ENCODE results near the gene MLYCD.

Gene MLYCD

GRCh38 chr16:83973581-83974385 is 74.9 kb downstream of the MLYCD start:
- H3K27ac Mint-ChIP-seq = no peak overlapping the region
- peaks cover 12% of the 10 kb centered on the region for H3K9me3 Mint-ChIP-seq

GRCh38 chr16:83974475-83974874 is 75.6 kb downstream of the MLYCD start:
- intact Hi-C loops (cut with micrococcal nuclease) = no loop called here
- H3K27me3 Mint-ChIP-seq = peaks cover 60% of the 10 kb centered on the region
- no peak overlapping the region for H3K27ac Mint-ChIP-seq
- no peak overlapping the region for H3K4me3 Mint-ChIP-seq
- no peaks in the 10 kb centered on the region for H3K4me1 Mint-ChIP-seq (ENCODE audit: low read depth)
- H3K36me3 Mint-ChIP-seq (ENCODE audit: low read depth) = no peaks in the 10 kb centered on the region
- H3K9me3 Mint-ChIP-seq = peaks cover 19% of the 10 kb centered on the region

More at GRCh38 chr16:83973581-83974385, 74.9 kb downstream of the MLYCD start:
- H3K27me3 Mint-ChIP-seq = peaks cover 61% of the 10 kb centered on the region
- no peaks in the 10 kb centered on the region for H3K4me1 Mint-ChIP-seq (ENCODE audit: low read depth)
- intact Hi-C loops (cut with micrococcal nuclease) = no loop called here
- no peaks in the 10 kb centered on the region for H3K36me3 Mint-ChIP-seq (ENCODE audit: low read depth)
- H3K4me3 Mint-ChIP-seq = no peak overlapping the region

GRCh38 chr16:83975590-83976260 is 76.8 kb downstream of the MLYCD start:
- peaks cover 47% of the 10 kb centered on the region for H3K27me3 Mint-ChIP-seq

More at GRCh38 chr16:83975590-83976260, 76.8 kb downstream of the MLYCD start:
- H3K9me3 Mint-ChIP-seq = peaks cover 19% of the 10 kb centered on the region
- H3K4me3 Mint-ChIP-seq = no peak overlapping the region
- H3K4me1 Mint-ChIP-seq (ENCODE audit: low read depth) = no peaks in the 10 kb centered on the region
- intact Hi-C loops (cut with micrococcal nuclease) = no loop called here
- H3K27ac Mint-ChIP-seq = no peak overlapping the region
- no peaks in the 10 kb centered on the region for H3K36me3 Mint-ChIP-seq (ENCODE audit: low read depth)
